BJ (cell line): ENCODE data around the gene PRRX1. TPM values are rescaled to one million over a fixed set of nuclear protein-coding genes. Genes with fewer than 3 reads are reported as not detected.

ENCODE experiments used
- CTCF ChIA-PET: fragments of 350-600 bp; formaldehyde crosslinking; extraction: SDS; loops from one replicate; lab custom pipeline; 2021; ENCODE audit warnings: antibody characterized with exemption, inconsistent platforms; lab: Yijun Ruan, JAX
- POLR2A ChIA-PET: fragments of 300-600 bp; sonication (Branson Sonifier 250); formaldehyde crosslinking; extraction: SDS; loops from one replicate; lab custom pipeline; 2021; ENCODE audit warnings: antibody characterized with exemption; lab: Charles Lee
- DNase-seq: peaks from one replicate; pipeline ENCODE4 v3.0.0-alpha.2; 2011; ENCODE audit warnings: low read depth
- H3K27me3 ChIP-seq: 2 replicates; pipeline ENCODE4 v1.6.0; 2011; ENCODE audit warnings: low read length; ENCODE audit not compliant: control insufficient read depth, insufficient read depth
- H3K36me3 ChIP-seq: 2 replicates; pipeline ENCODE4 v1.5.1; 2011; ENCODE audit warnings: low read length; ENCODE audit not compliant: control insufficient read depth, insufficient read depth
- H3K4me3 ChIP-seq: 2 replicates; pipeline ENCODE4 v1.5.1; 2011; ENCODE audit warnings: low read depth, mild to moderate bottlenecking, control low read depth, low read length
- polyA plus RNA-seq: library from polyadenylated mRNA; depleted of rRNA; stranded (reverse); fragments of >200 nt; gene quantifications from 2 replicates; pipeline ENCODE4 v1.2.3, GENCODE V29; 2011
- TF ChIP-seq, protein P1 (sequence below): IDR thresholded peaks from 2 replicates; pipeline ENCODE4 v1.5.1; 2011; ENCODE audit warnings: low read depth, mild to moderate bottlenecking, control low read depth, inconsistent platforms, low read length, moderate library complexity; ENCODE audit not compliant: insufficient read depth

The PRRX1 gene
- polyA plus RNA-seq, 1 experiment, result 152 TPM

DNA sequence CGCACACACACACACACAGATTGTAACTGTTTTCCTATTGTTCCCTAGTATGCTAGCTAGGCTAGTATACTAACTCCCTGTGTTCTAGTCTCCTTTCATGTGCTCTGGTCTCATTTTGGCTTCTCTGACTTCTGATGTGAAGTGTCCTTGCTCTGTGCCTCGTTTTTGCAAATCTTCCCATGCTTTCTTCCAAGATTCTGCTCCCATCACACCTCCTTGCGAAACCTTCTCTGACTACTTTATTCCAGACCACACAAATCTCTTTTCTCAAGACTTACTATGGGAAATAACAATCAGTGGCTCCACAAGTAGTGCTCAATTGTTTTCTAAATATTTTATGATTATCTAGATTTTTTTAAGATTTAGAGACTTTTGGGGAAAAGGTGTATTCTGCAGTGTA, 10.3 kb downstream of the PRRX1 start:
- TF ChIP-seq, protein P1, sequence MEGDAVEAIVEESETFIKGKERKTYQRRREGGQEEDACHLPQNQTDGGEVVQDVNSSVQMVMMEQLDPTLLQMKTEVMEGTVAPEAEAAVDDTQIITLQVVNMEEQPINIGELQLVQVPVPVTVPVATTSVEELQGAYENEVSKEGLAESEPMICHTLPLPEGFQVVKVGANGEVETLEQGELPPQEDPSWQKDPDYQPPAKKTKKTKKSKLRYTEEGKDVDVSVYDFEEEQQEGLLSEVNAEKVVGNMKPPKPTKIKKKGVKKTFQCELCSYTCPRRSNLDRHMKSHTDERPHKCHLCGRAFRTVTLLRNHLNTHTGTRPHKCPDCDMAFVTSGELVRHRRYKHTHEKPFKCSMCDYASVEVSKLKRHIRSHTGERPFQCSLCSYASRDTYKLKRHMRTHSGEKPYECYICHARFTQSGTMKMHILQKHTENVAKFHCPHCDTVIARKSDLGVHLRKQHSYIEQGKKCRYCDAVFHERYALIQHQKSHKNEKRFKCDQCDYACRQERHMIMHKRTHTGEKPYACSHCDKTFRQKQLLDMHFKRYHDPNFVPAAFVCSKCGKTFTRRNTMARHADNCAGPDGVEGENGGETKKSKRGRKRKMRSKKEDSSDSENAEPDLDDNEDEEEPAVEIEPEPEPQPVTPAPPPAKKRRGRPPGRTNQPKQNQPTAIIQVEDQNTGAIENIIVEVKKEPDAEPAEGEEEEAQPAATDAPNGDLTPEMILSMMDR, result no peak
- ChIA-PET POLR2A (no interaction called here), CTCF (interaction anchor here (1.2 kb wide), 1 partner anchor 15 kb away, joined by 5 read pairs; no protein-coding TSS in a partner anchor)
- Histone ChIP-seq H3K4me3 (no peak overlapping the region), H3K36me3 (no peaks in the 10 kb centered on the region), H3K27me3 (no peaks in the 10 kb centered on the region)
- no peak for DNase-seq

DNA sequence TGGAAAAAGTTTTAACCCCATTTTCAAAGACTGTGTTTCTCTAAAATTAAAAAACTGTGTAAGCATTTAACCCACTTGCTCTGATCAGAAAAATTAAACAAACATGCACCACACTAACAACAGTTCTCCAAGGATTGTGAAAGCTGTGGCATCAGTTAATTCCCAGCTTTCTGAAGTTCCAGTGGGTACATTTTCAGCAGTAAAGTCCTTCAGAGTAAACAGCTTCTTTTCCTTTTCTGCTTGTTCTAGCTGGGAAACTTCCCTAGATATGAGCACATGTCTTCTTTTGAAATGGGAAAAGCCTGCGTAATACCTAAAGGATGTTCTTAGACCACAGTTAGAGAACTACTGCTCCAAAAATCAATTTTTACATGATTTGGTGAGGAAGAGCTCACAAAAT, 11.1 kb downstream of the PRRX1 start:
- no peak for DNase-seq
- POLR2A ChIA-PET, result no interaction called here
- H3K36me3 ChIP-seq, result no peaks in the 10 kb centered on the region
- CTCF ChIA-PET, result interaction anchor here (0.6 to 1.2 kb wide), 2 partner anchors 10 to 14 kb away, joined by 3 to 5 read pairs; no protein-coding TSS in a partner anchor
- H3K27me3 ChIP-seq, result no peaks in the 10 kb centered on the region
- H3K4me3 ChIP-seq, result no peak overlapping the region
- TF ChIP-seq, protein P1, result no peak

DNA sequence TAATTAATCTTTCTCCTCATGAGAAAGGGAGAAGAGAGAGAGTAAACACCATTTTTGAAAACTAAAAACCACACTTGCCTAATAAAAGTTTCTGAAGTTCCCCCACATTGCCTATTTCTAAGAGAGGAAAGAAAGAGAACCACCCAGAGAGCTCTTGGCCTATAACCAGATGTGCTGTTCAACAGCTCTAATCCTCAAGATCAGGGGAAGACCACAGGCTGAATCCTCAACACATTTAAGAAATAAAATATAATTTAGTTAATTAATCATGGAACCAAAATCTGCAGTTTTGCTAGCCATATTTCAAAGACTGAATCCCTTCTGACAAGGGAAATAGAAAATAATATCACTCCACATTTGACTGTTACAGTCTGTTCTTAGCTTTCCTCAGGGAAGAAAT, 11.9 kb downstream of the PRRX1 start:
- TF ChIP-seq, protein P1, result no peak
- POLR2A ChIA-PET, result interaction anchor here (0.7 kb wide), 2 partner anchors 193 to 783 kb away, joined by 6 to 10 read pairs; no protein-coding TSS in a partner anchor
- no peak for DNase-seq
- CTCF ChIA-PET, result interaction anchor here (1.2 kb wide), 1 partner anchor 10 kb away, joined by 3 read pairs; no protein-coding TSS in a partner anchor
- Histone ChIP-seq H3K4me3 (no peak overlapping the region), H3K36me3 (no peaks in the 10 kb centered on the region), H3K27me3 (no peaks in the 10 kb centered on the region)

DNA sequence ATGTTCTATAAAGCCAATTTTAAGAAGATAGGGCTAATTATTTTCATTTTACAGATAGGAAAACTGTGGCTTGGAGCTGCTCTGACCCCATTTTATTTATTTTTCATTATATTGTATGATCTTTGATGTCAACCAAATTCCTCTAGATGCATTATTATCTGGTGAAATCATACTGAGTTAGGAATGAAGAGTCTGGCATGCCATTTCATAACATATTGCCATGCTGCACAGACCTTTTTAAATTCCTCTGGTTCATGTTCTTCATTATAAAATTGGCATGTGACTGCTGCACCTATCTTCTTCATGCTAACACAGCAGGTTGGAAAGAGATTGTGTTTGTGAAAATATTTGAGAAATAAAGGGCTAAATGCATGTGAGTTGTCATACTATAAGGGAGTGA, 12.7 kb downstream of the PRRX1 start:
- H3K4me3 ChIP-seq, result no peak overlapping the region
- no peak for DNase-seq
- H3K36me3 ChIP-seq, result no peaks in the 10 kb centered on the region
- TF ChIP-seq, protein P1, result no peak
- CTCF ChIA-PET, result interaction anchor here (1.2 kb wide), 1 partner anchor 10 kb away, joined by 3 read pairs; no protein-coding TSS in a partner anchor
- H3K27me3 ChIP-seq, result no peaks in the 10 kb centered on the region
- POLR2A ChIA-PET, result interaction anchor here (0.6 to 0.7 kb wide), 2 partner anchors 144 to 194 kb away, joined by 6 to 7 read pairs; partner anchors contain the start of gene GORAB

DNA sequence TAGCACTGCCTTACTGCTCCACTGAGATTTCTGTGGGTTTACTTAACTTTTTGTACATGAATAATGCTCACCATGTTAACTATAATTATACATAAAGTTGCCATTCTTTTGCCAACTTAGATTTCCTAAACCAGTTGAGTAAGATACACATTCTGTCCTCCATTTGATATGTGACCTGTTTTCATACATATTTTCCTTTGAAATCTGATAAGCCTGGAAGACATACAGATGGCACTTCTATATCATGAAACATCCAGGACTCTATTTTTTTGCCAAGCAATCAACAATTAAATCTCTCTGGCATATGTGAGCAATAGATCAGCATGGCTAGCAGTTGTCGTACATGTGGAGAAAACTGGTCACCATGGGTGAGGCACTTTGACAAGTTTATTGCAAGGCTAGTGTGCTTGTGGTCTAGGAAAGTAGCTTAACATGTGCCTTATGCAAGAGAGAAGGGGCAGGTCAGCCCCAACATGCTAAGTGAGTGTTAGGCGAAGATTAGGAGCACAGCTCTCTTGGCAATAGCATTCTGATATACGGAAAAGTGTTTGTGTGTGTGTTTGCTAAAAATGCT, 14.2 kb downstream of the PRRX1 start:
- POLR2A ChIA-PET, result no interaction called here
- TF ChIP-seq, protein P1, result no peak
- H3K36me3 ChIP-seq, result no peaks in the 10 kb centered on the region
- CTCF ChIA-PET, result no interaction called here
- H3K4me3 ChIP-seq, result no peak overlapping the region
- DNase-seq, result no peak
- H3K27me3 ChIP-seq, result no peaks in the 10 kb centered on the region
